ENCODE measurements around the gene CAMTA1.

CAMTA1 gene

GRCh38 chr1:7497107-7497637, 711.9 kb downstream of the CAMTA1 start:
- no peak for DNase-seq (ENCODE audit: low read depth in 2 of 3, low spot score in 1 of 3)

GRCh38 chr1:7500381-7501083, 715.3 kb downstream of the CAMTA1 start:
- DNase-seq (ENCODE audit: low read depth in 2 of 3, low spot score in 1 of 3): no peak

- DNase-seq (ENCODE audit: low read depth in 2 of 3, low spot score in 1 of 3): no peak
These were observed 715.8 kb downstream of the CAMTA1 start for GRCh38 chr1:7501084-7501491.

- DNase-seq (ENCODE audit: low read depth in 2 of 3, low spot score in 1 of 3): no peak
These were observed 716.7 kb downstream of the CAMTA1 start for GRCh38 chr1:7501723-7502603.

- DNase-seq (ENCODE audit: low read depth in 2 of 3, low spot score in 1 of 3): no peak
These were observed 718.6 kb downstream of the CAMTA1 start for GRCh38 chr1:7503691-7504437.

GRCh38 chr1:7504438-7504720, 719.1 kb downstream of the CAMTA1 start:
- DNase-seq (ENCODE audit: low read depth in 2 of 3, low spot score in 1 of 3): no peak

- DNase-seq (ENCODE audit: low read depth in 2 of 3, low spot score in 1 of 3): no peak
These were observed 720.0 kb downstream of the CAMTA1 start for GRCh38 chr1:7505094-7505770.

- DNase-seq (ENCODE audit: low read depth in 2 of 3, low spot score in 1 of 3): no peak
These were observed 720.7 kb downstream of the CAMTA1 start for GRCh38 chr1:7505771-7506453.

- no peak for DNase-seq (ENCODE audit: low read depth in 2 of 3, low spot score in 1 of 3)
These were observed 721.4 kb downstream of the CAMTA1 start for GRCh38 chr1:7506454-7507284.

GRCh38 chr1:7507285-7508019, 722.2 kb downstream of the CAMTA1 start:
- no peak for DNase-seq (ENCODE audit: low read depth in 2 of 3, low spot score in 1 of 3)

GRCh38 chr1:7508052-7508933, 723.0 kb downstream of the CAMTA1 start:
- no peak for DNase-seq (ENCODE audit: low read depth in 2 of 3, low spot score in 1 of 3)

GRCh38 chr1:7508934-7509519, 723.8 kb downstream of the CAMTA1 start:
- DNase-seq (ENCODE audit: low read depth in 2 of 3, low spot score in 1 of 3): no peak

GRCh38 chr1:7509598-7509997, 724.3 kb downstream of the CAMTA1 start:
- DNase-seq (ENCODE audit: low read depth in 2 of 3, low spot score in 1 of 3): no peak

- DNase-seq (ENCODE audit: low read depth in 2 of 3, low spot score in 1 of 3): no peak
These were observed 725.2 kb downstream of the CAMTA1 start for GRCh38 chr1:7510389-7510931.

GRCh38 chr1:7511381-7511780, 726.1 kb downstream of the CAMTA1 start:
- no peak for DNase-seq (ENCODE audit: low read depth in 2 of 3, low spot score in 1 of 3)

GRCh38 chr1:7513081-7513480, 727.8 kb downstream of the CAMTA1 start:
- DNase-seq (ENCODE audit: low read depth in 2 of 3, low spot score in 1 of 3): no peak

- no peak for DNase-seq (ENCODE audit: low read depth in 2 of 3, low spot score in 1 of 3)
These were observed 729.9 kb downstream of the CAMTA1 start for GRCh38 chr1:7515175-7515574.

All from stimulated activated CD4-positive, alpha-beta T cell treated with anti-CD3 and anti-CD28 coated beads, Interleukin-12 subunit alpha, Interleukin-12 subunit beta, amount 100 ng/mL, for 48 hours (primary cell).